ENCODE measurements around the gene SPARC.

The SPARC gene

DNA sequence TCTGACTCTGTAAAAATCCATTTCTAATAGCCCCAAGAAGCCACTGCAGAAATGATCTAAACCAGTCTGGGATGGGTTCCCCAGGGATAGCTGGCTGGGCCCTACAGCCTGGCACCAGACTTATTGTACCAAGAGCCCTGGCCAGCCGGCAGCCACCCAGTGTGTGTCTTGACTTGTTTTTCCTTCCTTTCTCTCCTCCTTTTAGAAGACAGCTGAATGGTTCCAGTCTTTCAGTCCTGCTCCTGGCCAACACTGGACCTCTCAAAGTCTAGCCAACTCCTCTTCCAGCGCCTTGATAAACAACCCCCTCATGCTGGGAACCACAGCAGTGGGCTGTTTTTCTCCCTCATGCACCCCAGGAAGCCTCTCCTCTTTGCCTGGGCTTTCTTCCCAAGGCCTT, 37.6 kb upstream of the SPARC start:
- H3K4me3 ChIP-seq: no peak overlapping the region
- H3K27ac ChIP-seq: peak overlapping the region; percentile 46 to 54
- peaks cover 0 to under 1% (median 0%) of the 10 kb centered on the region in 3 donors for H3K36me3 ChIP-seq
- DNase-seq: peak in 1 of 2 donors; percentile 74
- peaks cover 0 to 39% (median 6%) of the 10 kb centered on the region in 4 donors for H3K4me1 ChIP-seq
- H3K9me3 ChIP-seq: no peaks in the 10 kb centered on the region
- no peaks in the 10 kb centered on the region for H3K27me3 ChIP-seq
- TF ChIP-seq, protein P1, sequence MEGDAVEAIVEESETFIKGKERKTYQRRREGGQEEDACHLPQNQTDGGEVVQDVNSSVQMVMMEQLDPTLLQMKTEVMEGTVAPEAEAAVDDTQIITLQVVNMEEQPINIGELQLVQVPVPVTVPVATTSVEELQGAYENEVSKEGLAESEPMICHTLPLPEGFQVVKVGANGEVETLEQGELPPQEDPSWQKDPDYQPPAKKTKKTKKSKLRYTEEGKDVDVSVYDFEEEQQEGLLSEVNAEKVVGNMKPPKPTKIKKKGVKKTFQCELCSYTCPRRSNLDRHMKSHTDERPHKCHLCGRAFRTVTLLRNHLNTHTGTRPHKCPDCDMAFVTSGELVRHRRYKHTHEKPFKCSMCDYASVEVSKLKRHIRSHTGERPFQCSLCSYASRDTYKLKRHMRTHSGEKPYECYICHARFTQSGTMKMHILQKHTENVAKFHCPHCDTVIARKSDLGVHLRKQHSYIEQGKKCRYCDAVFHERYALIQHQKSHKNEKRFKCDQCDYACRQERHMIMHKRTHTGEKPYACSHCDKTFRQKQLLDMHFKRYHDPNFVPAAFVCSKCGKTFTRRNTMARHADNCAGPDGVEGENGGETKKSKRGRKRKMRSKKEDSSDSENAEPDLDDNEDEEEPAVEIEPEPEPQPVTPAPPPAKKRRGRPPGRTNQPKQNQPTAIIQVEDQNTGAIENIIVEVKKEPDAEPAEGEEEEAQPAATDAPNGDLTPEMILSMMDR (IDR thresholded peaks at IDR 0.05): no peak
- intact Hi-C loops (cut with DNase I; ENCODE audit: low total_unique reads): no loop called here

DNA sequence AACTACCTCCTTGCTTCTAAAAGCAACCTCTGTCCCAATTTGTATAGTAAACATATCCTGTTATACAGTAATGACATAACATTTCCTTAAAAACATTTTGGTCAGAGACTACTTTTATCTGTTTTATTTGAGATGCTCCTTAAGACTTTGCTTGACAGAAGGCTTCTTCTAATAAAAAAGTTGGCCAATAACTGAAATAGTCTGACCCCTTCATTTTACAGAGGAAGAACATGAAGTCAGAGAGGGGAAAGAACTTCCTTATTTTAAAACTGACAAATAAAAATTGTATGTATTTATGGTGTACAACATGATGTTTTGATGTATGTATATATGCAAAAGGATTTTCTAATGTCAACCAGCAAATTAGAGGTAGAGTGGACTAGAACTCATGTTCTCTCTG, 35.8 kb upstream of the SPARC start:
- H3K27me3 ChIP-seq: no peaks in the 10 kb centered on the region
- H3K27ac ChIP-seq: peak overlapping the region in 1 of 2 donors; percentile 29
- H3K4me3 ChIP-seq: no peak overlapping the region
- TF ChIP-seq, protein P1 (IDR thresholded peaks at IDR 0.05): no peak
- H3K9me3 ChIP-seq: no peaks in the 10 kb centered on the region
- intact Hi-C loops (cut with DNase I; ENCODE audit: low total_unique reads): no loop called here
- H3K36me3 ChIP-seq: no peaks in the 10 kb centered on the region
- DNase-seq: no peak
- peaks cover 0 to 57% (median 22%) of the 10 kb centered on the region in 4 donors for H3K4me1 ChIP-seq

DNA sequence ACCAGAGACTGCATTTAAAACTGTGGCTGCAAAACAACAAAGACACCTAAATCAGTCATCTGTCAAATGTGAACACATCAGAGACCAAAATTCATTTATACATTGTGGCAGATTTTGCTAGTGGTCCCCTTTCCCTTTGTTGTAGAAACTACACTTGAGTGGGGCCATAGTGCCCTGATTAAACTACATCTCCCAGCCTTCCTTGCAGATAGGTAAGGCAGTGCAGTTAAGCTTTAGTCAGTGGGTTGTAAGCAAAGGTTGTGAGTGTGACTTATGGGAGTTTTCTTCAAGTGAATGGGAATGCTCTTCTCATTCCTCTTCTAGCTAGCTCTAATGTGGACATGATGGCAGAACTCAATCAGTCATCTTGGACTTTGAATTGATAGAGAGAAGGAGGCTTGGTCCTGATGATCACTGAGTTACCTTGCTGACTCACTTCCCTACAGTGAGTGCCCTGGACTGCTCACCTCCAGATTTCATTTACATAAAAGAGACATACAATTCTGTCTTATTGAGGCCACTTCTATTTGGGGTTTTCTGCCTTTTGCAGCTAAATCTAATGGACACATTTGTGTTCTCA, 35.2 kb upstream of the SPARC start:
- H3K9me3 ChIP-seq: no peaks in the 10 kb centered on the region
- TF ChIP-seq, protein P1 (IDR thresholded peaks at IDR 0.05): no peak
- peak overlapping the region; percentile 29 to 41 for H3K27ac ChIP-seq
- no peak overlapping the region for H3K4me3 ChIP-seq
- no peak for DNase-seq
- intact Hi-C loops (cut with DNase I; ENCODE audit: low total_unique reads): no loop called here
- H3K36me3 ChIP-seq: no peaks in the 10 kb centered on the region
- peaks cover 0 to 64% (median 28%) of the 10 kb centered on the region in 4 donors for H3K4me1 ChIP-seq
- no peaks in the 10 kb centered on the region for H3K27me3 ChIP-seq

DNA sequence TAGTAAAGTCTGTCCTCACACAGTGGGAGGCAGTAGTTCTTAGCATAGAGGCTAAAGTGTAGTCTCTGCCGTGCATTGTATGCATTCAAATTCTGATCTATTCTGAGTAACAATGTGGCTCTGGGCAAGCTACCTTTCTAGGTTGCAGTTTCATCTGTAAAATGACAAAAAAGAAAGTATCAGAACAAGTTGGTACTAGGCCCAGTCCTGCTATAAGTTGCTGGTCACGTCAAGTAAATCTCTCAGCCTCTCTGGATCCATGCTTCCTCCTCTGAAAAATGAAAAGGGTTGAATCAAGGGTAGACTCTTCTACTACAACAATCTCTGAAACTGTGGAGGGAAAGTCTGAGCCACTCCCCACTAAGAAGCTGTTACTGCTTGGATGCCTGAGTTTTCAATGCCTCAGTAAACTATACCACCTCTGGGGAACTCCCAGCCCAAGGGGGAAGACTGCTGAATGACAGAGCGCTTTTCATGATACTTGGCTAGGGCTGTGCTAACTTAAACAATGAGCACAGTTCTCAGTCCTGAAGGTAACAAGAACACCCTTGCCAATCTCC, 34.5 kb upstream of the SPARC start:
- intact Hi-C loops (cut with DNase I; ENCODE audit: low total_unique reads): no loop called here
- no peaks in the 10 kb centered on the region for H3K9me3 ChIP-seq
- peaks cover 0 to 65% (median 29%) of the 10 kb centered on the region in 4 donors for H3K4me1 ChIP-seq

DNA sequence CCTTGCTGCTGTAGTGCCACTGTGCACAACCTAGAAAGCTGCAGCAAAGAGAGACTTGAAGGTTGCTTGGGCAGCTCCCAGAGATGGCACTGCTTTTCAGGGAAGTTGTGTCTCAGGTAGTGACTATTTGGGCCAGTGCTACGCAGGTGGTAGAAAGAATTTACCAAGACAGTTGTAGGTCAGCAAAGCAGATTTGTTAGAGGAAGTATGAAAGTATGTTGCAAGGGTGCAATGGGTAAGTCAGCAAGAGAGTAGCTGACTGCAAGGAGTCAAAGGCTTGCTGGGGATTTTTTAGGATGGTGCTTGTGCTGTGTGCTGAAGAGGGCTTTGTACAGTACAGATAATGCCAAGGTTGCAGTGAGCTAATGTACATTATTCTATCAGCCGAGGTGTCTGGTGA, 33.5 kb upstream of the SPARC start:
- intact Hi-C loops (cut with DNase I; ENCODE audit: low total_unique reads): no loop called here
- Histone ChIP-seq H3K4me3 (no peak overlapping the region), H3K36me3 (no peaks in the 10 kb centered on the region), H3K27me3 (no peaks in the 10 kb centered on the region), H3K4me1 (peaks cover 0 to 65% (median 29%) of the 10 kb centered on the region in 4 donors), H3K27ac (peak overlapping the region; percentile 67 to 68), H3K9me3 (no peaks in the 10 kb centered on the region)
- no peak for DNase-seq
- TF ChIP-seq, protein P1 (IDR thresholded peaks at IDR 0.05): no peak

More for the DNA sequence above, 34.5 kb upstream of the SPARC start:
- Histone ChIP-seq H3K27me3 (no peaks in the 10 kb centered on the region), H3K27ac (peak overlapping the region in 1 of 2 donors; percentile 41), H3K36me3 (no peaks in the 10 kb centered on the region), H3K4me3 (no peak overlapping the region)
- DNase-seq: no peak
- TF ChIP-seq, protein P1 (IDR thresholded peaks at IDR 0.05): no peak

Data from tibial artery (tissue), 4 donors.